Upper lobe of left lung (tissue), 6 donors: ENCODE results near the gene KRT7. TPM values are rescaled to one million over a fixed set of nuclear protein-coding genes. Genes with fewer than 3 reads are reported as not detected.

Experiments
- ATAC-seq, 2 donors: fragments of 200-7000 bp; cut with Tn5 transposase; one replicate each; pipeline ENCODE4 v1.9.1; 2022; ENCODE audit warnings: mild to moderate bottlenecking in 2 of 2, moderate library complexity in 2 of 2; ENCODE audit not compliant: low FRiP score in 2 of 2
- DNase-seq, 2 donors: peaks; one replicate each; pipeline ENCODE4 v3.0.0-alpha.2; 2019 to 2020
- H3K27ac ChIP-seq, 4 donors: fragments of 200-600 bp; sonication (generic); one replicate each; pipeline ENCODE4 v1.5.1; 2016 to 2019
- H3K27me3 ChIP-seq, 4 donors: fragments of 200-600 bp; sonication (generic); one replicate each; pipeline ENCODE4 v1.5.1; 2017 to 2019
- H3K36me3 ChIP-seq, 4 donors: fragments of 200-600 bp; sonication (generic); one replicate each; pipeline ENCODE4 v1.5.1; 2016 to 2019
- H3K4me1 ChIP-seq, 4 donors: fragments of 200-600 bp; sonication (generic); one replicate each; pipeline ENCODE4 v1.5.1; 2018 to 2019
- H3K4me3 ChIP-seq, 4 donors: fragments of 200-600 bp; sonication (generic); one replicate each; pipeline ENCODE4 v1.5.1; 2017 to 2019; ENCODE audit warnings: mild to moderate bottlenecking in 2 of 4, moderate library complexity in 1 of 4
- H3K9me3 ChIP-seq, 4 donors: fragments of 200-600 bp; sonication (generic); one replicate each; pipeline ENCODE4 v1.5.1; 2018 to 2019
- EP300 ChIP-seq, 4 donors: sonication (generic); formaldehyde crosslinking; IDR thresholded peaks; one replicate each; pipeline ENCODE4 v1.5.1; 2017; ENCODE audit warnings: antibody characterized with exemption in 4 of 4, control low read depth in 2 of 4
- POLR2A ChIP-seq, 4 donors: fragments of 450-650 bp; IDR thresholded peaks; one replicate each; pipeline ENCODE4 v1.5.1; 2016 to 2017; ENCODE audit warnings: antibody characterized with exemption in 4 of 4, mild to moderate bottlenecking in 2 of 4
- POLR2AphosphoS5 ChIP-seq, 2 donors: sonication (generic); formaldehyde crosslinking; IDR thresholded peaks; one replicate each; pipeline ENCODE4 v1.5.1; 2017; ENCODE audit warnings: antibody characterized with exemption in 2 of 2
- WGBS, 2 donors: methylation state at CpG; one replicate each; pipeline ENCODE4 v1.1.5; 2017 to 2018; 5-methylcytosine and 5-hydroxymethylcytosine counted together
- total RNA-seq, 6 donors: library from RNA; depleted of rRNA in 4 of 6; stranded (reverse); fragments of >200 nt in 4 of 6; gene quantifications; one replicate each; pipeline versions ENCODE4 v1.1.0 to v1.2.1, GENCODE V29; 2016 to 2021
- TF ChIP-seq, protein P1 (sequence below), 6 experiments: fragments of 450-650 bp in 4 of 6; fragments of 200-600 bp in 2 of 6; sonication (generic) in 2 of 6; IDR thresholded peaks; one replicate each; pipeline ENCODE4 v1.5.1; 2016 to 2019; ENCODE audit warnings: antibody characterized with exemption in 6 of 6
- donor health status: DM: no; HTN: no; CAD: no; lungs with moderate emphysema.
- donor health status: DM: no; HTN: yes; CAD: no; lungs with severe emphysema.

KRT7 gene
- total RNA-seq, 6 donors from 2014 or later = 247 to 1,279 (median 821) TPM

GRCh38 chr12:52280796-52281560 is 47.9 kb downstream of the KRT7 start:
- Histone ChIP-seq H3K27me3 (no peaks in the 10 kb centered on the region), H3K36me3 (no peaks in the 10 kb centered on the region), H3K9me3 (no peaks in the 10 kb centered on the region), H3K4me1 (peaks cover 21 to 31% (median 30%) of the 10 kb centered on the region in 4 donors), H3K4me3 (no peak overlapping the region), H3K27ac (peak overlapping the region; percentile 74 to 86 (median 76))
- peak; percentile 64 to 65 for ATAC-seq
- peak in 1 of 2 donors; percentile 65 for DNase-seq
- TF ChIP-seq POLR2AphosphoS5 (IDR thresholded peaks at IDR 0.05) (no peak), EP300 (IDR thresholded peaks at IDR 0.05) (peak in 1 of 4 donors; percentile 39), POLR2A (IDR thresholded peaks at IDR 0.05) (peak in 1 of 4 donors; percentile 24)
- WGBS, 2 donors = 42 to 43% methylated on average over 4 of the region's 4 CpGs

- Histone ChIP-seq H3K27me3 (no peaks in the 10 kb centered on the region), H3K4me1 (peaks cover 16 to 17% (median 16%) of the 10 kb centered on the region in 4 donors), H3K9me3 (no peaks in the 10 kb centered on the region), H3K27ac (no peak overlapping the region), H3K36me3 (no peaks in the 10 kb centered on the region), H3K4me3 (no peak overlapping the region)
- ATAC-seq (no peak), DNase-seq (no peak)
- 62 to 76% methylated on average over 4 of the region's 4 CpGs for WGBS, 2 donors
- TF ChIP-seq POLR2A (IDR thresholded peaks at IDR 0.05) = no peak
- TF ChIP-seq POLR2AphosphoS5 (IDR thresholded peaks at IDR 0.05) = no peak
- TF ChIP-seq EP300 (IDR thresholded peaks at IDR 0.05) = no peak
- TF ChIP-seq, protein P1, sequence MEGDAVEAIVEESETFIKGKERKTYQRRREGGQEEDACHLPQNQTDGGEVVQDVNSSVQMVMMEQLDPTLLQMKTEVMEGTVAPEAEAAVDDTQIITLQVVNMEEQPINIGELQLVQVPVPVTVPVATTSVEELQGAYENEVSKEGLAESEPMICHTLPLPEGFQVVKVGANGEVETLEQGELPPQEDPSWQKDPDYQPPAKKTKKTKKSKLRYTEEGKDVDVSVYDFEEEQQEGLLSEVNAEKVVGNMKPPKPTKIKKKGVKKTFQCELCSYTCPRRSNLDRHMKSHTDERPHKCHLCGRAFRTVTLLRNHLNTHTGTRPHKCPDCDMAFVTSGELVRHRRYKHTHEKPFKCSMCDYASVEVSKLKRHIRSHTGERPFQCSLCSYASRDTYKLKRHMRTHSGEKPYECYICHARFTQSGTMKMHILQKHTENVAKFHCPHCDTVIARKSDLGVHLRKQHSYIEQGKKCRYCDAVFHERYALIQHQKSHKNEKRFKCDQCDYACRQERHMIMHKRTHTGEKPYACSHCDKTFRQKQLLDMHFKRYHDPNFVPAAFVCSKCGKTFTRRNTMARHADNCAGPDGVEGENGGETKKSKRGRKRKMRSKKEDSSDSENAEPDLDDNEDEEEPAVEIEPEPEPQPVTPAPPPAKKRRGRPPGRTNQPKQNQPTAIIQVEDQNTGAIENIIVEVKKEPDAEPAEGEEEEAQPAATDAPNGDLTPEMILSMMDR (IDR thresholded peaks at IDR 0.05) = no peak
Observed at GRCh38 chr12:52284562-52285171, 51.6 kb downstream of the KRT7 start.

DNA sequence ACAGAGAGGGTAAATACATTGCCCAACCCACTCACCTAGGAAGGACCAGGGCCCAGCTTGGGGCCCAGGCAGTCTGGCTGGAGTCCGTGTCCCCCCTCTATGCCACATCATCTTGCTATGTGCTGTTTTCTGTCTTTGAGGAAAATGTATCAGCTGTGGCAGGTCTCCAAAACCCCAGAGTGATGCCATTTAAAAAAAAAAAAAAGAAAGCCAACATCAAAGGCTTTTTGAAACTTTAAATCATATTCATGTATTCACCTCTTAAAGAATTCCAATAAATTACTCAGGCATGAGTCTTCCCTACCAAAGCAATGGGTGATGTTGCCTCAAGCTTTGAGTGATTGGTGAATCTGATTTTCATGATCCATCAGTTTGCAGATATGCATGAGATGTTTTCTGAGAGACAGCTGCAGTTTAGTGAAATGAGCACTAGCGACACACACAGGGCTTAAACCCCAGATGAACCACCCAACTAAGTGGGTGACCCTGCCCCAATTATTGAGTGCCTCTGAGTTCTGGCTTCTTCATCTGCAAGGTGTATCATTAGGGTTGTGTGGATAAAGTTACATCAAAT is 52.2 kb downstream of the KRT7 start:
- Histone ChIP-seq H3K36me3 (no peaks in the 10 kb centered on the region), H3K4me3 (no peak overlapping the region), H3K4me1 (peaks cover 10 to 11% (median 10%) of the 10 kb centered on the region in 4 donors), H3K27ac (no peak overlapping the region), H3K27me3 (no peaks in the 10 kb centered on the region), H3K9me3 (no peaks in the 10 kb centered on the region)
- no peak for ATAC-seq
- no peak for TF ChIP-seq EP300 (IDR thresholded peaks at IDR 0.05)
- TF ChIP-seq POLR2A (IDR thresholded peaks at IDR 0.05) = no peak
- TF ChIP-seq POLR2AphosphoS5 (IDR thresholded peaks at IDR 0.05) = no peak
- TF ChIP-seq, protein P1 (IDR thresholded peaks at IDR 0.05) = no peak
- 87 to 91% methylated on average over 2 of the region's 2 CpGs for WGBS, 2 donors
- no peak for DNase-seq

GRCh38 chr12:52285851-52286530 is 52.9 kb downstream of the KRT7 start:
- Histone ChIP-seq H3K4me1 (peaks cover 3 to 6% (median 4%) of the 10 kb centered on the region in 4 donors), H3K4me3 (no peak overlapping the region), H3K9me3 (no peaks in the 10 kb centered on the region), H3K36me3 (no peaks in the 10 kb centered on the region), H3K27me3 (no peaks in the 10 kb centered on the region), H3K27ac (no peak overlapping the region)
- WGBS, 2 donors = 75 to 90% methylated on average over 9 to 19 of the region's 24 CpGs
- no peak for ATAC-seq
- TF ChIP-seq POLR2A (IDR thresholded peaks at IDR 0.05) = no peak
- TF ChIP-seq POLR2AphosphoS5 (IDR thresholded peaks at IDR 0.05) = no peak
- TF ChIP-seq, protein P1 (IDR thresholded peaks at IDR 0.05) = no peak
- peak in 1 of 2 donors; percentile 80 for DNase-seq
